Measurements from ENCODE around the gene PTN.
"Not testable (repeated sequence)": the region's sequence is repeated elsewhere in the genome, so short reads cannot be mapped to it uniquely, and the experiment has no call there.

The PTN gene

GRCh38 chr7:137204246-137204645 is 139.3 kb downstream of the PTN start:
- no peak overlapping the region for H3K4me3 ChIP-seq
- H3K27ac ChIP-seq, result no peak overlapping the region

- Histone ChIP-seq H3K4me3 (no peak overlapping the region), H3K27ac (no peak overlapping the region)
Observed at GRCh38 chr7:137203351-137203750, 140.2 kb downstream of the PTN start.

- H3K4me3 ChIP-seq, result no peak overlapping the region
- no peak overlapping the region for H3K27ac ChIP-seq
Observed at GRCh38 chr7:137196648-137197047, 146.9 kb downstream of the PTN start.

- Histone ChIP-seq H3K27ac (no peak overlapping the region), H3K4me3 (no peak overlapping the region)
Observed at GRCh38 chr7:137195996-137196395, 147.5 kb downstream of the PTN start.

GRCh38 chr7:137181619-137182018 is 161.9 kb downstream of the PTN start:
- not testable (repeated sequence) for H3K27ac ChIP-seq, H3K4me3 ChIP-seq

Data from skin epidermis (tissue), 12 donors.